Measurements from ENCODE around the gene SH2D3C. TPM values are rescaled to one million over a fixed set of nuclear protein-coding genes. Genes with fewer than 3 reads are reported as not detected.

Gene SH2D3C
- polyA plus RNA-seq, 1 donor from 2014 or later: 14.5 TPM

GRCh38 chr9:127742435-127743088, 35.9 kb downstream of the SH2D3C start:
- Histone ChIP-seq H2AFZ (ENCODE audit: low read depth, low read length) (no peak overlapping the region), H3K9me3 (ENCODE audit: low read length) (no peaks in the 10 kb centered on the region), H3F3A (ENCODE audit: insufficient read depth, low read length, poor library complexity, severe bottlenecking) (no peaks in the 10 kb centered on the region), H3K9me2 (ENCODE audit: insufficient read depth, low read length) (no peaks in the 10 kb centered on the region), H4K20me1 (ENCODE audit: insufficient read depth) (no peaks in the 10 kb centered on the region), H3K36me3 (ENCODE audit: insufficient read depth, low read length) (no peaks in the 10 kb centered on the region), H3K4me2 (ENCODE audit: low read length) (peak overlapping the region; percentile 63), H3K79me2 (replicated peaks; ENCODE audit: insufficient read depth, low read length) (no peaks in the 10 kb centered on the region), H3K27ac (ENCODE audit: low read length) (peak overlapping the region; percentile 64), H3K4me3 (ENCODE audit: low read length) (peak overlapping the region; percentile 57), H3K9ac (ENCODE audit: low read length) (peak overlapping the region; percentile 56), H3K27me3 (ENCODE audit: insufficient read depth, low read depth, low read length) (no peaks in the 10 kb centered on the region)
- TF ChIP-seq SMC3 (conservative IDR thresholded peaks at IDR 0.05; ENCODE audit: poor library complexity): peak; percentile 37
- TF ChIP-seq TAF1 (IDR thresholded peaks at IDR 0.05; ENCODE audit: low read depth): no peak
- TF ChIP-seq, protein P1, sequence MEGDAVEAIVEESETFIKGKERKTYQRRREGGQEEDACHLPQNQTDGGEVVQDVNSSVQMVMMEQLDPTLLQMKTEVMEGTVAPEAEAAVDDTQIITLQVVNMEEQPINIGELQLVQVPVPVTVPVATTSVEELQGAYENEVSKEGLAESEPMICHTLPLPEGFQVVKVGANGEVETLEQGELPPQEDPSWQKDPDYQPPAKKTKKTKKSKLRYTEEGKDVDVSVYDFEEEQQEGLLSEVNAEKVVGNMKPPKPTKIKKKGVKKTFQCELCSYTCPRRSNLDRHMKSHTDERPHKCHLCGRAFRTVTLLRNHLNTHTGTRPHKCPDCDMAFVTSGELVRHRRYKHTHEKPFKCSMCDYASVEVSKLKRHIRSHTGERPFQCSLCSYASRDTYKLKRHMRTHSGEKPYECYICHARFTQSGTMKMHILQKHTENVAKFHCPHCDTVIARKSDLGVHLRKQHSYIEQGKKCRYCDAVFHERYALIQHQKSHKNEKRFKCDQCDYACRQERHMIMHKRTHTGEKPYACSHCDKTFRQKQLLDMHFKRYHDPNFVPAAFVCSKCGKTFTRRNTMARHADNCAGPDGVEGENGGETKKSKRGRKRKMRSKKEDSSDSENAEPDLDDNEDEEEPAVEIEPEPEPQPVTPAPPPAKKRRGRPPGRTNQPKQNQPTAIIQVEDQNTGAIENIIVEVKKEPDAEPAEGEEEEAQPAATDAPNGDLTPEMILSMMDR (IDR thresholded peaks at IDR 0.05; ENCODE audit: poor library complexity, severe bottlenecking): peak; percentile 35
- peak; percentile 75 for TF ChIP-seq POLR2AphosphoS5 (IDR thresholded peaks at IDR 0.05)
- peak; percentile 29 for TF ChIP-seq EP300 (conservative IDR thresholded peaks at IDR 0.05; ENCODE audit: poor library complexity, severe bottlenecking)
- TF ChIP-seq MXI1 (conservative IDR thresholded peaks at IDR 0.05; ENCODE audit: poor library complexity, severe bottlenecking): peak; percentile 53
- TF ChIP-seq RAD21 (conservative IDR thresholded peaks at IDR 0.05): peak; percentile 54
- TF ChIP-seq, protein P2, sequence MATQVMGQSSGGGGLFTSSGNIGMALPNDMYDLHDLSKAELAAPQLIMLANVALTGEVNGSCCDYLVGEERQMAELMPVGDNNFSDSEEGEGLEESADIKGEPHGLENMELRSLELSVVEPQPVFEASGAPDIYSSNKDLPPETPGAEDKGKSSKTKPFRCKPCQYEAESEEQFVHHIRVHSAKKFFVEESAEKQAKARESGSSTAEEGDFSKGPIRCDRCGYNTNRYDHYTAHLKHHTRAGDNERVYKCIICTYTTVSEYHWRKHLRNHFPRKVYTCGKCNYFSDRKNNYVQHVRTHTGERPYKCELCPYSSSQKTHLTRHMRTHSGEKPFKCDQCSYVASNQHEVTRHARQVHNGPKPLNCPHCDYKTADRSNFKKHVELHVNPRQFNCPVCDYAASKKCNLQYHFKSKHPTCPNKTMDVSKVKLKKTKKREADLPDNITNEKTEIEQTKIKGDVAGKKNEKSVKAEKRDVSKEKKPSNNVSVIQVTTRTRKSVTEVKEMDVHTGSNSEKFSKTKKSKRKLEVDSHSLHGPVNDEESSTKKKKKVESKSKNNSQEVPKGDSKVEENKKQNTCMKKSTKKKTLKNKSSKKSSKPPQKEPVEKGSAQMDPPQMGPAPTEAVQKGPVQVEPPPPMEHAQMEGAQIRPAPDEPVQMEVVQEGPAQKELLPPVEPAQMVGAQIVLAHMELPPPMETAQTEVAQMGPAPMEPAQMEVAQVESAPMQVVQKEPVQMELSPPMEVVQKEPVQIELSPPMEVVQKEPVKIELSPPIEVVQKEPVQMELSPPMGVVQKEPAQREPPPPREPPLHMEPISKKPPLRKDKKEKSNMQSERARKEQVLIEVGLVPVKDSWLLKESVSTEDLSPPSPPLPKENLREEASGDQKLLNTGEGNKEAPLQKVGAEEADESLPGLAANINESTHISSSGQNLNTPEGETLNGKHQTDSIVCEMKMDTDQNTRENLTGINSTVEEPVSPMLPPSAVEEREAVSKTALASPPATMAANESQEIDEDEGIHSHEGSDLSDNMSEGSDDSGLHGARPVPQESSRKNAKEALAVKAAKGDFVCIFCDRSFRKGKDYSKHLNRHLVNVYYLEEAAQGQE (IDR thresholded peaks at IDR 0.05; ENCODE audit: borderline replicate concordance): no peak
- no peak for TF ChIP-seq EZH2 (IDR thresholded peaks at IDR 0.05; ENCODE audit: borderline replicate concordance, insufficient read depth, low read length, poor library complexity, severe bottlenecking)

- Histone ChIP-seq H3K9ac (ENCODE audit: low read length) (peak overlapping the region; percentile 56), H2AFZ (ENCODE audit: low read depth, low read length) (no peak overlapping the region), H3K27me3 (ENCODE audit: insufficient read depth, low read depth, low read length) (no peaks in the 10 kb centered on the region)
Observed at GRCh38 chr9:127741831-127742434, 36.5 kb downstream of the SH2D3C start.

More at GRCh38 chr9:127741831-127742434, 36.5 kb downstream of the SH2D3C start:
- no peak overlapping the region for H3K4me2 ChIP-seq (ENCODE audit: low read length)
- no peaks in the 10 kb centered on the region for H3K9me3 ChIP-seq (ENCODE audit: low read length)
- no peaks in the 10 kb centered on the region for H4K20me1 ChIP-seq (ENCODE audit: insufficient read depth)
- TF ChIP-seq MXI1 (conservative IDR thresholded peaks at IDR 0.05; ENCODE audit: poor library complexity, severe bottlenecking): no peak
- TF ChIP-seq SMC3 (conservative IDR thresholded peaks at IDR 0.05; ENCODE audit: poor library complexity): no peak
- no peak for TF ChIP-seq EP300 (conservative IDR thresholded peaks at IDR 0.05; ENCODE audit: poor library complexity, severe bottlenecking)
- TF ChIP-seq, protein P1 (IDR thresholded peaks at IDR 0.05; ENCODE audit: poor library complexity, severe bottlenecking): no peak
- no peak for TF ChIP-seq POLR2AphosphoS5 (IDR thresholded peaks at IDR 0.05)
- TF ChIP-seq TAF1 (IDR thresholded peaks at IDR 0.05; ENCODE audit: low read depth): no peak
- TF ChIP-seq RAD21 (conservative IDR thresholded peaks at IDR 0.05): no peak
- no peak for TF ChIP-seq EZH2 (IDR thresholded peaks at IDR 0.05; ENCODE audit: borderline replicate concordance, insufficient read depth, low read length, poor library complexity, severe bottlenecking)
- TF ChIP-seq, protein P2 (IDR thresholded peaks at IDR 0.05; ENCODE audit: borderline replicate concordance): no peak
- no peaks in the 10 kb centered on the region for H3F3A ChIP-seq (ENCODE audit: insufficient read depth, low read length, poor library complexity, severe bottlenecking)
- no peaks in the 10 kb centered on the region for H3K36me3 ChIP-seq (ENCODE audit: insufficient read depth, low read length)
- H3K79me2 ChIP-seq (replicated peaks; ENCODE audit: insufficient read depth, low read length): no peaks in the 10 kb centered on the region
- no peaks in the 10 kb centered on the region for H3K9me2 ChIP-seq (ENCODE audit: insufficient read depth, low read length)
- peak overlapping the region; percentile 57 for H3K4me3 ChIP-seq (ENCODE audit: low read length)
- peak overlapping the region; percentile 64 for H3K27ac ChIP-seq (ENCODE audit: low read length)
